Prostate gland (tissue), 2 donors: ENCODE data around the gene ZNF780A. TPM values are rescaled to one million over a fixed set of nuclear protein-coding genes. Genes with fewer than 3 reads are reported as not detected.

Experiments used
- DNase-seq: peaks from one replicate; pipeline ENCODE4 v3.0.0-alpha.2; 2019; ENCODE audit warnings: low spot score
- H3K27ac ChIP-seq, 2 donors: fragments of 200-600 bp; sonication (generic); 2 replicates each; pipeline ENCODE4 v1.5.1; 2017 to 2019
- H3K27me3 ChIP-seq: fragments of 200-600 bp; sonication (generic); replicated peaks from 2 replicates; pipeline ENCODE4 v1.5.1; 2019; ENCODE audit not compliant: insufficient read depth
- H3K36me3 ChIP-seq, 2 donors: fragments of 200-600 bp; sonication (generic); 1 replicate in 1 of 2; 2 replicates in 1 of 2; pipeline versions ENCODE4 v1.5.1 to v1.8.1; 2017 to 2019
- H3K4me1 ChIP-seq: fragments of 200-600 bp; sonication (generic); replicated peaks from 2 replicates; pipeline ENCODE4 v1.5.1; 2019
- H3K4me3 ChIP-seq, 2 donors: fragments of 200-600 bp; sonication (generic); 2 replicates each; pipeline ENCODE4 v1.5.1; 2017 to 2019
- H3K9me3 ChIP-seq: fragments of 200-600 bp; sonication (generic); 2 replicates; pipeline ENCODE4 v1.5.1; 2017
- POLR2A ChIP-seq: fragments of 450-650 bp; IDR thresholded peaks from one replicate; pipeline ENCODE4 v1.6.1; 2016; ENCODE audit warnings: antibody characterized with exemption, mild to moderate bottlenecking
- POLR2AphosphoS5 ChIP-seq: sonication (generic); formaldehyde crosslinking; IDR thresholded peaks from one replicate; pipeline ENCODE4 v1.6.1; 2017; ENCODE audit warnings: antibody characterized with exemption
- WGBS: methylation state at CpG from one replicate; pipeline ENCODE4 v1.1.5; 2018; 5-methylcytosine and 5-hydroxymethylcytosine counted together
- intact Hi-C: fragments of 100-400 bp; cut with DNase I; formaldehyde crosslinking; loops from one replicate; pipeline ENCODE4 v1.14.2; 2022
- total RNA-seq, 2 donors: library from RNA; depleted of rRNA; stranded (reverse); fragments of >200 nt; gene quantifications; one replicate each; pipeline ENCODE4 v1.1.0, GENCODE V29; 2016
- TF ChIP-seq, protein P1 (sequence below), 4 experiments: fragments of 200-600 bp in 2 of 4; fragments of 450-650 bp in 2 of 4; sonication (generic) in 2 of 4; IDR thresholded peaks; 1 replicate in 3 of 4; 2 replicates in 1 of 4; pipeline ENCODE4 v1.5.1; 2016 to 2019; ENCODE audit warnings: antibody characterized with exemption in 4 of 4, mild to moderate bottlenecking in 2 of 4, moderate library complexity in 2 of 4

Gene ZNF780A
- total RNA-seq, 2 donors from 2014 or later = 18.4 to 23.4 TPM

DNA sequence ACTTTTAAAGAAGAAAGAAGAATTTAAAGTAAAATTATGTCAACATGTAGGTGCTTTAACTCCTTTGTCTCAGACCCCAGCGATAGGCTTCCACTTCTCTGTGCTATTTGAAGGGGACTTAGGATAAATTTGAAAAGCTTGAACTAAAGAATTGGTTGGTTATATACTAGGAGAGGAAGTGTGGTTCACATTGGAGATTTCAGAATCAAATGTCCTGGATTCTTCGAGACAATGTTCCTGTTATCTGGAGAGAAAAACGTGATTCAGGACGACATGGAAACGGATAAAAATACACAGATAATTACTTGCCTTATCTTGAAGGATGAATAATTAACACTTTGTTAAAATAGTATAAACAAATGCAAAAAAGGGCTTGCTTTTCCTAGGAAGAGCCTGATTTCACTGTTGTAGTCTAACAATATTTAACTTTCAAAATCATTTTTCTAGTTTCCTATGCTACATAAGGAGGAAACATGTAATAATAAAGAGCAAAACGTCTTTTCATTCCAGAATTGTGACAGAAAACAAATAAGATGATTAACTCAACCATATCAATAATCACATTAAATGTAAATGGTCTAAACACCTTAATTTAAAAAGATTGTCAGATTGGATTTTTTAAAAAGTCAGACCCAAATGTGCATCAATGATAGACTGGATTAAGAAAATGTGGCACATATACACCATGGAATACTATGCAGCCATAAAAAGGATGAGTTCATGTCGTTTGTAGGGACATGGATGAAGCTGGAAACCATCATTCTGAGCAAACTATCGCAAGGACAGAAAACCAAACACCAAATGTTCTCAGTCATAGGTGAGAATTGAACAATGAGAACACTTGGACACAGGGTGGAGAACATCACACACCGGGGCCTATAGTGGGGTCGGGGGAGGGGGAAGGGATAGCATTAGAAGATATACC is 724 bp upstream of the ZNF780A start:
- Histone ChIP-seq H3K4me1 (no peaks in the 10 kb centered on the region), H3K9me3 (no peaks in the 10 kb centered on the region), H3K27ac (peak overlapping the region; percentile 82 to 85), H3K27me3 (no peaks in the 10 kb centered on the region), H3K36me3 (no peaks in the 10 kb centered on the region), H3K4me3 (peak overlapping the region; percentile 74)
- DNase-seq = no peak
- TF ChIP-seq POLR2A (no peak), POLR2AphosphoS5 (no peak)
- TF ChIP-seq, protein P1, sequence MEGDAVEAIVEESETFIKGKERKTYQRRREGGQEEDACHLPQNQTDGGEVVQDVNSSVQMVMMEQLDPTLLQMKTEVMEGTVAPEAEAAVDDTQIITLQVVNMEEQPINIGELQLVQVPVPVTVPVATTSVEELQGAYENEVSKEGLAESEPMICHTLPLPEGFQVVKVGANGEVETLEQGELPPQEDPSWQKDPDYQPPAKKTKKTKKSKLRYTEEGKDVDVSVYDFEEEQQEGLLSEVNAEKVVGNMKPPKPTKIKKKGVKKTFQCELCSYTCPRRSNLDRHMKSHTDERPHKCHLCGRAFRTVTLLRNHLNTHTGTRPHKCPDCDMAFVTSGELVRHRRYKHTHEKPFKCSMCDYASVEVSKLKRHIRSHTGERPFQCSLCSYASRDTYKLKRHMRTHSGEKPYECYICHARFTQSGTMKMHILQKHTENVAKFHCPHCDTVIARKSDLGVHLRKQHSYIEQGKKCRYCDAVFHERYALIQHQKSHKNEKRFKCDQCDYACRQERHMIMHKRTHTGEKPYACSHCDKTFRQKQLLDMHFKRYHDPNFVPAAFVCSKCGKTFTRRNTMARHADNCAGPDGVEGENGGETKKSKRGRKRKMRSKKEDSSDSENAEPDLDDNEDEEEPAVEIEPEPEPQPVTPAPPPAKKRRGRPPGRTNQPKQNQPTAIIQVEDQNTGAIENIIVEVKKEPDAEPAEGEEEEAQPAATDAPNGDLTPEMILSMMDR (IDR thresholded peaks at IDR 0.05) = no peak
- whole genome bisulfite sequencing = 40% methylated on average over 10 of the region's 10 CpGs
- intact Hi-C loops = no loop called here

DNA sequence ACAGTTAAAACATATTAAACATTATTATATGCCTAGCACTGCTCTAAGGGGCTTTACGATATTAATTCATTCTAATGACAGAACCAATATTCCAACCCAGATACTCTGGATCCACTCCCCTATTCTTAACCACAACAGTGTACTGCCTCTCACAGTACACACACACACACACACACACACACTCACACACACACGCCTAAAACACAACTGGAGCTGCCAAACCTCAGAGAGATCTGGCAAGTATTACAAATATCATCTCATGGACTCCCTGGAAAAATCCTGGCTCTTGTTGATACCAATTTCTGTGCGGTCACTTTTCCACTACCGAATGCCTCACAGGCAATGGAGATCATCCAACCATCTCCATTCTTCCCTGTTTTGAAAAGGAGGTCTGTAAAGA is 1.3 kb downstream of the ZNF780A start:
- Histone ChIP-seq H3K4me3 (peak overlapping the region in 1 of 2 donors; percentile 74), H3K9me3 (no peaks in the 10 kb centered on the region), H3K36me3 (no peaks in the 10 kb centered on the region), H3K4me1 (no peaks in the 10 kb centered on the region), H3K27me3 (no peaks in the 10 kb centered on the region), H3K27ac (no peak overlapping the region)
- WGBS = 66% methylated on average over 4 of the region's 4 CpGs
- no peak for DNase-seq
- intact Hi-C loops = no loop called here
- no peak for TF ChIP-seq POLR2A
- TF ChIP-seq, protein P1 (IDR thresholded peaks at IDR 0.05) = no peak
- no peak for TF ChIP-seq POLR2AphosphoS5

DNA sequence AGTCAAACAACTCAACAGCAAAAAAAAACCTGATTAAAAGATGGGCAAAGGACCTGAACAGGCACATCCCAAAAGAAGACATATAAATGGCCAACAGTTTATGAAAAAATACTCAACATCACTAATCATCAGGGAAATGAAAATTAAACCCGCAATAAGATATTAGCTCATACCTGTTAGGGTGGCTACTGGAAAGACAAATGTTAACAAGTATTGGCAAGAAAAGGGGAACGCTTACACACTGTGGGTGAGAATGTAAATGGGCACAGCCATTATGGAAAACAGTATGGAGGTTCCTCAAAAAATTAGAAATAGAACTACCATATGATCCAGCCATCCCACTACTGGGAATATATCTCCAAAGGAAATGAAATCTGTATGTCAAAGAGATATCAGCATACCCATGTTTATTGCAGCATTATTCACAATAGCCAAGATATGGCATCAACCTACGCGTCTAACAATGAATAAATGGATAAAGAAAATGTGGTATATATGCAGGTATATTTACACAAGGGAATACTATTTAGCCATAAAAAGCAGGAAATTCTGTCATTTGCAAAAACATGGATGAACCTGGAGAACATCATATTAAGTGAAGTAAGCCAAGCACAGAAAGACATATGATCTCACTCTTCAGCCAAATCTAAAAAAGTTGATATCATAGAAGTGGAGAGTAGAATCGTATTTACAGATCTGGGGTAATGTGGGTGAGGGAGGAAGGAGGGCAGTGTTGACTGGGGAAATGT is 2.3 kb downstream of the ZNF780A start:
- H3K4me3 ChIP-seq = no peak overlapping the region
- no peaks in the 10 kb centered on the region for H3K9me3 ChIP-seq
- no peak for DNase-seq
- H3K27me3 ChIP-seq = no peaks in the 10 kb centered on the region
- intact Hi-C loops = no loop called here
- H3K4me1 ChIP-seq = no peaks in the 10 kb centered on the region
- H3K36me3 ChIP-seq = no peaks in the 10 kb centered on the region
- H3K27ac ChIP-seq = no peak overlapping the region
- 88% methylated on average over 5 of the region's 5 CpGs for WGBS
- TF ChIP-seq, protein P1 (IDR thresholded peaks at IDR 0.05) = no peak
- TF ChIP-seq POLR2AphosphoS5 (no peak), POLR2A (no peak)

DNA sequence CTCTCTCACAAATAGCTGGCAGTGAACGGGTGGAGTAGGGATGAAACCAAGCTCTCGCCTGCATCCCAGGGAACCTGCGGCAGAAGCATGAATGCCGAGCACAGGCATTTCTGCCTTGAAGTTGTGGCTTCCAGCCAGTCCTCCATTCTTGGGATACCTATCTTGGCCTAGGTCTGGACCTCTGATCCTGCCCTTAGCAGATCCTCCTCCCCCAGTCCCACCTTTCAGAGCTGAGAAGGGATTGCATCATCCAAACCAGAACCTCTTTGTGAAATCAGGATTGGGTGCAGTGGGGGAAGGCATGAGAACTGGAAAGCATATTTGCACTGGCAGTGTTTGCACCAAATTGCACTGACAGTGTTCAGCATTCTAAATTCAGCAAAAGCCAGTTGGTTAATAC is 5.8 kb downstream of the ZNF780A start:
- H3K4me1 ChIP-seq = no peaks in the 10 kb centered on the region
- no peak overlapping the region for H3K27ac ChIP-seq
- TF ChIP-seq POLR2AphosphoS5 (no peak), POLR2A (no peak)
- TF ChIP-seq, protein P1 (IDR thresholded peaks at IDR 0.05) = no peak
- intact Hi-C loops = no loop called here
- H3K9me3 ChIP-seq = no peaks in the 10 kb centered on the region
- DNase-seq = no peak
- 94% methylated on average over 4 of the region's 4 CpGs for WGBS
- no peaks in the 10 kb centered on the region for H3K36me3 ChIP-seq
- no peaks in the 10 kb centered on the region for H3K27me3 ChIP-seq
- no peak overlapping the region for H3K4me3 ChIP-seq
